HepG2 (cell line): ENCODE data around the gene OSCP1. TPM values are rescaled to one million over a fixed set of nuclear protein-coding genes. Genes with fewer than 3 reads are reported as not detected.

Experiments used
- AKAP8 ChIP-seq: sonication (generic); formaldehyde crosslinking; IDR thresholded peaks from 2 replicates; pipeline ENCODE4 v1.5.1; 2020; ENCODE audit warnings: mild to moderate bottlenecking, missing genetic modification reagents
- FLYWCH1 ChIP-seq: sonication (generic); formaldehyde crosslinking; IDR thresholded peaks from 2 replicates; pipeline ENCODE4 v1.8.1; 2023; ENCODE audit warnings: mild to moderate bottlenecking, missing genetic modification reagents
- ISL2 ChIP-seq: sonication (generic); formaldehyde crosslinking; IDR thresholded peaks from 2 replicates; pipeline ENCODE4 v1.5.0; 2020; ENCODE audit warnings: missing genetic modification reagents
- MIXL1 ChIP-seq: IDR thresholded peaks from 2 replicates; pipeline ENCODE4 v1.6.1; 2016
- MXI1 ChIP-seq: IDR thresholded peaks from 3 replicates; pipeline ENCODE4 v1.6.1; 2012; ENCODE audit warnings: low read depth, low read length, inconsistent platforms, borderline replicate concordance
- NR2C2 ChIP-seq: sonication (generic); formaldehyde crosslinking; IDR thresholded peaks from 2 replicates; pipeline ENCODE4 v1.4.0; 2020; ENCODE audit warnings: missing genetic modification reagents, mild to moderate bottlenecking, moderate library complexity, borderline replicate concordance
- PHF5A ChIP-seq: IDR thresholded peaks from one replicate; pipeline ENCODE4 v1.6.1; 2018; ENCODE audit warnings: low read depth, missing genetic modification reagents; ENCODE audit not compliant: unreplicated experiment
- PITX1 ChIP-seq: sonication (generic); formaldehyde crosslinking; IDR thresholded peaks from 2 replicates; pipeline ENCODE4 v1.5.1; 2020; ENCODE audit warnings: mild to moderate bottlenecking, missing genetic modification reagents
- POLR2AphosphoS5 ChIP-seq: IDR thresholded peaks from 2 replicates; pipeline ENCODE4 v1.6.1; 2012; ENCODE audit warnings: low read depth, low read length
- PTBP1 ChIP-seq: fragments of 200-400 bp; formaldehyde crosslinking; IDR thresholded peaks from 2 replicates; pipeline ENCODE4 v1.6.1; 2018; ENCODE audit warnings: low read length, low read depth; ENCODE audit not compliant: poor library complexity, severe bottlenecking
- TSC22D2 ChIP-seq: sonication (generic); formaldehyde crosslinking; IDR thresholded peaks from 2 replicates; pipeline ENCODE4 v1.5.1; 2020; ENCODE audit warnings: missing genetic modification reagents, mild to moderate bottlenecking, borderline replicate concordance
- ZBTB8A ChIP-seq: sonication (generic); formaldehyde crosslinking; IDR thresholded peaks from 2 replicates; pipeline ENCODE4 v1.4.0; 2020; ENCODE audit warnings: mild to moderate bottlenecking, low read depth, missing genetic modification reagents, borderline replicate concordance
- ZC3H13 ChIP-seq: sonication (generic); formaldehyde crosslinking; IDR thresholded peaks from 2 replicates; pipeline ENCODE4 v1.8.1; 2023; ENCODE audit warnings: mild to moderate bottlenecking, missing genetic modification reagents, moderate library complexity
- ZNF253 ChIP-seq: sonication (generic); formaldehyde crosslinking; IDR thresholded peaks from 2 replicates; pipeline ENCODE4 v1.8.0; 2022; ENCODE audit warnings: mild to moderate bottlenecking, missing genetic modification reagents, borderline replicate concordance
- ZNF292 ChIP-seq: sonication (generic); formaldehyde crosslinking; IDR thresholded peaks from 2 replicates; pipeline ENCODE4 v1.8.1; 2022; ENCODE audit warnings: mild to moderate bottlenecking, low read depth, missing genetic modification reagents, borderline replicate concordance
- polyA plus RNA-seq, 8 experiments: library from polyadenylated mRNA; depleted of rRNA in 3 of 8; stranded (reverse) in 7 of 8; unstranded in 1 of 8; fragments of >200 nt; fragmentation: Illumina TruSeq in 4 of 8; extraction: Trizol in 4 of 8; gene quantifications; 2 replicates each; pipeline versions ENCODE4 v1.2.1 to v1.2.3, GENCODE V29; 2011 to 2016; ENCODE audit warnings: low read depth in 4 of 8, missing spikeins in 1 of 8, mixed read lengths in 1 of 8; ENCODE audit not compliant: insufficient read depth in 1 of 8
- total RNA-seq, 5 experiments: library from RNA; depleted of rRNA; stranded (reverse); fragments of >200 nt; fragmentation: Illumina TruSeq; extraction: Trizol; gene quantifications; 2 replicates each; pipeline ENCODE4 v1.2.3, GENCODE V29; 2016; ENCODE audit warnings: low read depth in 1 of 5
- TF ChIP-seq, protein P1 (sequence below): IDR thresholded peaks from 2 replicates; pipeline ENCODE4 v1.6.1; 2012; ENCODE audit warnings: inconsistent platforms
- TF ChIP-seq, protein P2 (sequence below): sonication (generic); formaldehyde crosslinking; IDR thresholded peaks from 2 replicates; pipeline ENCODE4 v1.5.0; 2020; ENCODE audit warnings: missing genetic modification reagents
- TF ChIP-seq, protein P3 (sequence below): sonication (generic); formaldehyde crosslinking; conservative IDR thresholded peaks from 2 replicates; pipeline ENCODE4 v1.4.0; 2020; ENCODE audit warnings: missing genetic modification reagents
- TF ChIP-seq, protein P4 (sequence below): sonication (generic); formaldehyde crosslinking; IDR thresholded peaks from 2 replicates; pipeline ENCODE4 v1.8.0; 2022; ENCODE audit warnings: missing genetic modification reagents, mild to moderate bottlenecking, borderline replicate concordance
- TF ChIP-seq, protein P5 (sequence below): sonication (generic); formaldehyde crosslinking; IDR thresholded peaks from 2 replicates; pipeline ENCODE4 v1.5.0; 2020; ENCODE audit warnings: missing genetic modification reagents
- TF ChIP-seq, protein P6 (sequence below): sonication (generic); formaldehyde crosslinking; IDR thresholded peaks from 2 replicates; pipeline ENCODE4 v1.4.0; 2020; ENCODE audit warnings: mild to moderate bottlenecking, missing genetic modification reagents
- TF ChIP-seq, protein P7 (sequence below): sonication (generic); formaldehyde crosslinking; IDR thresholded peaks from 2 replicates; pipeline ENCODE4 v1.5.1; 2020; ENCODE audit warnings: mild to moderate bottlenecking, missing genetic modification reagents, borderline replicate concordance

Gene OSCP1
- total and polyA plus RNA-seq, 2 of the 13 experiments (the other 11 are each of a cell fraction or from before 2014, with no cell fraction given), result 0.60 to 0.84 TPM

DNA sequence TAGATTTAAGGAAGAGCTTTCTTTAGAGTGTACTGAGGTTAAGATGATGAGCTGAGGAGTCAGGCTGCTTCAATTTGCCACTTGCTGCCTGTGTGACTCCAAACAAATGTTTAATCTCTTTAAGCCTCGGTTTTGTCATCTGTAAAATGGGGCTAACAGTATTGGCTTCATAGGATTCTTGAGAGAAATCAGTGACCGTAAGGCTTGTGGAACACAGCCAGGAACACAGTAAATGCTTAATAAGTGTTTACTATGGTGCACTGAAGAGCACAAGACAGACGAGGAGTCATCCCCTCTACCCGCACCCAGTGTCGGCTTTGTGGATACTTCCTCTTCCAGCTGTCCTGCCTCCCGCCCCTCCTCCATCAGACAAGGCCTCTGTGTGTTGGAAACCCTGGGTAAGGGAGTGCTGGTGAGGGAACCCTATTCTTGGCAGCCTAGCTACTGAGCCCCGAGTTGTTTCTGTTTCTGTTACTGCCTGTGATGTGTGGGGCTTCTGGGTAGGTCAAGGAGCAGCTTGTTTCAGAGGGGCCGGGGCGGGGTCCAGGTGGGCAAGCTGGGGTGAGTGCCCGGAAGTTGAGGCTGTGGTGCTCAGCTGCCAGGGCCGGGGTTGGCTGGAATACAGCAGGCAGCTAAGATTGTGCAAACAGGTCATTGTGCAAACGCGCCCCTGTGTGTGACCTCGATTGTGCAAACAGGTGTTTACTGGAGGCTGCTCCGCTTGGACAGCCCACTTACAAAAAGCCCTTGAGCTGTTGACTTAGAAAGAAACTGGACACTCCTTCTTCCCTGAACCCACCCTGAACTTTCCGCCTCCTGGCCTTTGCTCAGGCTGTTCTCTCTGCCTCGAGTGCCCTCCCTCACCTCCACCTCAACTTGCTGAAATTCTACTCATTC is 36.4 kb upstream of the OSCP1 start (continued):
- TF ChIP-seq ZBTB8A (CRISPR knock-in tag) (peak; percentile 36; the same call in 1 of the 2 replicates), MXI1 (no peak), PTBP1 (no peak), NR2C2 (peak; percentile 95), MIXL1 (CRISPR knock-in tag) (peak; percentile 81), ZC3H13 (CRISPR knock-in tag) (no peak), AKAP8 (CRISPR knock-in tag) (peak; percentile 89; the same call in 1 of the 2 replicates), ISL2 (peak; percentile 97), FLYWCH1 (CRISPR knock-in tag) (0 out of 2 replicates have a peak, but pooled peaks have one; percentile 21), POLR2AphosphoS5 (peak; percentile 84), PHF5A (CRISPR knock-in tag) (peak; percentile 94), PITX1 (CRISPR knock-in tag) (peak; percentile 95), TSC22D2 (CRISPR knock-in tag) (peak; percentile 30; the same call in 1 of the 2 replicates), ZNF292 (CRISPR knock-in tag) (peak; percentile 94), ZNF253 (CRISPR knock-in tag) (no peak)
- TF ChIP-seq, protein P1, sequence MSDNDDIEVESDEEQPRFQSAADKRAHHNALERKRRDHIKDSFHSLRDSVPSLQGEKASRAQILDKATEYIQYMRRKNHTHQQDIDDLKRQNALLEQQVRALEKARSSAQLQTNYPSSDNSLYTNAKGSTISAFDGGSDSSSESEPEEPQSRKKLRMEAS, result peak; percentile 76
- TF ChIP-seq, protein P2, sequence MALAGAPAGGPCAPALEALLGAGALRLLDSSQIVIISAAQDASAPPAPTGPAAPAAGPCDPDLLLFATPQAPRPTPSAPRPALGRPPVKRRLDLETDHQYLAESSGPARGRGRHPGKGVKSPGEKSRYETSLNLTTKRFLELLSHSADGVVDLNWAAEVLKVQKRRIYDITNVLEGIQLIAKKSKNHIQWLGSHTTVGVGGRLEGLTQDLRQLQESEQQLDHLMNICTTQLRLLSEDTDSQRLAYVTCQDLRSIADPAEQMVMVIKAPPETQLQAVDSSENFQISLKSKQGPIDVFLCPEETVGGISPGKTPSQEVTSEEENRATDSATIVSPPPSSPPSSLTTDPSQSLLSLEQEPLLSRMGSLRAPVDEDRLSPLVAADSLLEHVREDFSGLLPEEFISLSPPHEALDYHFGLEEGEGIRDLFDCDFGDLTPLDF (CRISPR knock-in tag), result peak; percentile 59; the same call in 1 of the 2 replicates
- TF ChIP-seq, protein P3, sequence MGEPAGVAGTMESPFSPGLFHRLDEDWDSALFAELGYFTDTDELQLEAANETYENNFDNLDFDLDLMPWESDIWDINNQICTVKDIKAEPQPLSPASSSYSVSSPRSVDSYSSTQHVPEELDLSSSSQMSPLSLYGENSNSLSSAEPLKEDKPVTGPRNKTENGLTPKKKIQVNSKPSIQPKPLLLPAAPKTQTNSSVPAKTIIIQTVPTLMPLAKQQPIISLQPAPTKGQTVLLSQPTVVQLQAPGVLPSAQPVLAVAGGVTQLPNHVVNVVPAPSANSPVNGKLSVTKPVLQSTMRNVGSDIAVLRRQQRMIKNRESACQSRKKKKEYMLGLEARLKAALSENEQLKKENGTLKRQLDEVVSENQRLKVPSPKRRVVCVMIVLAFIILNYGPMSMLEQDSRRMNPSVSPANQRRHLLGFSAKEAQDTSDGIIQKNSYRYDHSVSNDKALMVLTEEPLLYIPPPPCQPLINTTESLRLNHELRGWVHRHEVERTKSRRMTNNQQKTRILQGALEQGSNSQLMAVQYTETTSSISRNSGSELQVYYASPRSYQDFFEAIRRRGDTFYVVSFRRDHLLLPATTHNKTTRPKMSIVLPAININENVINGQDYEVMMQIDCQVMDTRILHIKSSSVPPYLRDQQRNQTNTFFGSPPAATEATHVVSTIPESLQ (CRISPR knock-in tag), result 0 out of 2 replicates have a peak, but pooled peaks have one; percentile 50
- TF ChIP-seq, protein P4, sequence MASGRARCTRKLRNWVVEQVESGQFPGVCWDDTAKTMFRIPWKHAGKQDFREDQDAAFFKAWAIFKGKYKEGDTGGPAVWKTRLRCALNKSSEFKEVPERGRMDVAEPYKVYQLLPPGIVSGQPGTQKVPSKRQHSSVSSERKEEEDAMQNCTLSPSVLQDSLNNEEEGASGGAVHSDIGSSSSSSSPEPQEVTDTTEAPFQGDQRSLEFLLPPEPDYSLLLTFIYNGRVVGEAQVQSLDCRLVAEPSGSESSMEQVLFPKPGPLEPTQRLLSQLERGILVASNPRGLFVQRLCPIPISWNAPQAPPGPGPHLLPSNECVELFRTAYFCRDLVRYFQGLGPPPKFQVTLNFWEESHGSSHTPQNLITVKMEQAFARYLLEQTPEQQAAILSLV (CRISPR knock-in tag), result no peak
- TF ChIP-seq, protein P5, sequence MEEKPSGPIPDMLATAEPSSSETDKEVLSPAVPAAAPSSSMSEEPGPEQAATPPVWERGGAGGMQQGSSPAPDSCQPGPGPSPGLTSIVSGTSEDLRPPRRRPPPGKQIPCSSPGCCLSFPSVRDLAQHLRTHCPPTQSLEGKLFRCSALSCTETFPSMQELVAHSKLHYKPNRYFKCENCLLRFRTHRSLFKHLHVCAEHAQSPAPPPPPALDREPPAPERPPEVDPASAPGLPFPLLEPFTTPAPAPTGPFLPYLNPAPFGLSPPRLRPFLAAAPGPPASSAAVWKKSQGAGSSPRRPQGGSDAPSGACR (CRISPR knock-in tag), result peak; percentile 89
- TF ChIP-seq, protein P6, sequence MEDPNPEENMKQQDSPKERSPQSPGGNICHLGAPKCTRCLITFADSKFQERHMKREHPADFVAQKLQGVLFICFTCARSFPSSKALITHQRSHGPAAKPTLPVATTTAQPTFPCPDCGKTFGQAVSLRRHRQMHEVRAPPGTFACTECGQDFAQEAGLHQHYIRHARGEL (CRISPR knock-in tag), result no peak
- TF ChIP-seq, protein P7, sequence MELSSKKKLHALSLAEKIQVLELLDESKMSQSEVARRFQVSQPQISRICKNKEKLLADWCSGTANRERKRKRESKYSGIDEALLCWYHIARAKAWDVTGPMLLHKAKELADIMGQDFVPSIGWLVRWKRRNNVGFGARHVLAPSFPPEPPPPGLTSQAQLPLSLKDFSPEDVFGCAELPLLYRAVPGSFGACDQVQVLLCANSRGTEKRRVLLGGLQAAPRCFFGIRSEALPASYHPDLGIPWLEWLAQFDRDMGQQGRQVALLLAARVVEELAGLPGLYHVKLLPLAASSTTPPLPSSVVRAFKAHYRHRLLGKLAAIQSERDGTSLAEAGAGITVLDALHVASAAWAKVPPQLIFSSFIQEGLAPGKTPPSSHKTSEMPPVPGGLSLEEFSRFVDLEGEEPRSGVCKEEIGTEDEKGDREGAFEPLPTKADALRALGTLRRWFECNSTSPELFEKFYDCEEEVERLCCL, result no peak
